H1 (cell line): ENCODE measurements around the gene ABHD15. TPM values are rescaled to one million over a fixed set of nuclear protein-coding genes. Genes with fewer than 3 reads are reported as not detected.

ENCODE experiments used
- CTCF ChIA-PET: fragments of 300-600 bp; sonication (Branson Sonifier 250); formaldehyde crosslinking; loops from one replicate; lab custom pipeline; 2021; ENCODE audit not compliant: partially characterized antibody; lab: Charles Lee
- POLR2A ChIA-PET: fragments of 300-600 bp; sonication (Branson Sonifier 250); formaldehyde crosslinking; loops from one replicate; lab custom pipeline; 2021; ENCODE audit warnings: inconsistent platforms; ENCODE audit not compliant: partially characterized antibody; lab: Charles Lee
- DNase-seq, 2 experiments: peaks; one replicate each; pipeline versions ENCODE4 v3.0.0 to v3.0.0-alpha.2; 2010 to 2022; ENCODE audit warnings: low spot score in 2 of 2, low read depth in 1 of 2, mixed read lengths in 1 of 2
- FAIRE-seq: peaks from 2 replicates; lab custom pipeline; 2011; peaks lifted over from hg19 to GRCh38; lab: Jason Lieb, UNC
- H2AFZ ChIP-seq: 2 replicates; pipeline ENCODE4 v1.8.1; 2012; ENCODE audit warnings: low read length, inconsistent platforms
- H2AK5ac ChIP-seq: 2 replicates; pipeline ENCODE4 v1.6.1; 2013; ENCODE audit warnings: low read depth, low read length
- H2BK120ac ChIP-seq: replicated peaks from 2 replicates; pipeline ENCODE3; 2013; ENCODE audit warnings: low read depth, low read length, inconsistent platforms
- H2BK12ac ChIP-seq: 2 replicates; pipeline ENCODE4 v1.6.1; 2013; ENCODE audit warnings: low read depth, low read length
- H2BK15ac ChIP-seq: 2 replicates; pipeline ENCODE4 v1.6.1; 2013; ENCODE audit warnings: low read length
- H2BK20ac ChIP-seq: 2 replicates; pipeline ENCODE4 v1.6.1; 2013; ENCODE audit warnings: low read length
- H2BK5ac ChIP-seq: 2 replicates; pipeline ENCODE4 v1.6.1; 2013; ENCODE audit warnings: low read depth, low read length
- H3K14ac ChIP-seq: 2 replicates; pipeline ENCODE4 v1.6.1; 2013; ENCODE audit warnings: inconsistent platforms; ENCODE audit not compliant: insufficient read length
- H3K18ac ChIP-seq: 2 replicates; pipeline ENCODE4 v1.6.1; 2013; ENCODE audit warnings: low read length; ENCODE audit errors: extremely low read depth
- H3K23ac ChIP-seq: 2 replicates; pipeline ENCODE4 v1.6.1; 2013; ENCODE audit warnings: inconsistent platforms; ENCODE audit not compliant: insufficient read length
- H3K23me2 ChIP-seq: 2 replicates; pipeline ENCODE4 v1.6.1; 2013; ENCODE audit warnings: low read depth, low read length
- H3K27ac ChIP-seq: 2 replicates; pipeline ENCODE4 v1.6.1; 2011; ENCODE audit warnings: low read depth, low read length, inconsistent platforms
- H3K27me3 ChIP-seq, 4 experiments: replicated peaks in 1 of 4; 1 replicate in 1 of 4; 2 replicates in 3 of 4; pipeline versions ENCODE4 v1.6.1 to v1.8.1; 2011 to 2013; ENCODE audit warnings: low read length in 3 of 4, mild to moderate bottlenecking in 3 of 4, inconsistent platforms in 2 of 4, mixed read lengths in 2 of 4, moderate library complexity in 1 of 4; ENCODE audit not compliant: control insufficient read depth in 3 of 4, insufficient read depth in 3 of 4; ENCODE audit errors: extremely low read depth in 1 of 4
- H3K36me3 ChIP-seq, 4 experiments: 2 replicates each; pipeline versions ENCODE4 v1.6.1 to v1.8.1; 2011 to 2013; ENCODE audit warnings: mild to moderate bottlenecking in 4 of 4, low read length in 3 of 4, moderate library complexity in 2 of 4, control low read depth in 1 of 4, inconsistent platforms in 1 of 4; ENCODE audit not compliant: insufficient read depth in 4 of 4, control insufficient read depth in 2 of 4
- H3K4ac ChIP-seq: replicated peaks from 2 replicates; pipeline ENCODE3; 2013; ENCODE audit warnings: low read length, low read depth, mixed read lengths, inconsistent platforms; ENCODE audit not compliant: insufficient read length
- H3K4me1 ChIP-seq, 4 experiments: replicated peaks in 1 of 4; 1 replicate in 1 of 4; 2 replicates in 3 of 4; pipeline versions ENCODE4 v1.6.1 to v1.8.1; 2011 to 2013; ENCODE audit warnings: low read length in 3 of 4, inconsistent platforms in 2 of 4, mixed read lengths in 1 of 4; ENCODE audit not compliant: insufficient read depth in 4 of 4, control insufficient read depth in 3 of 4
- H3K4me2 ChIP-seq, 2 experiments: 2 replicates each; pipeline versions ENCODE4 v1.6.1 to v1.8.1; 2011 to 2013; ENCODE audit warnings: low read depth in 2 of 2, low read length in 2 of 2, control low read depth in 1 of 2, inconsistent platforms in 1 of 2, mild to moderate bottlenecking in 1 of 2; ENCODE audit not compliant: insufficient read depth in 1 of 2
- H3K4me3 ChIP-seq, 4 experiments: fragments of 200-600, 300-600 bp in 1 of 4; sonication (generic), shearing (Covaris generic), sonication (Bioruptor Twin) in 1 of 4; 2 replicates each; pipeline versions ENCODE4 v1.5.1 to v1.8.1; 2011 to 2016; ENCODE audit warnings: low read length in 4 of 4, low read depth in 3 of 4, control low read depth in 2 of 4, inconsistent platforms in 2 of 4, mild to moderate bottlenecking in 2 of 4, mixed read lengths in 1 of 4, moderate library complexity in 1 of 4; ENCODE audit not compliant: insufficient read depth in 2 of 4; ENCODE audit errors: extremely low read depth in 1 of 4
- H3K56ac ChIP-seq: replicated peaks from 2 replicates; pipeline ENCODE3; 2013; ENCODE audit warnings: low read depth, mild to moderate bottlenecking, mixed read lengths, low read length, inconsistent platforms; ENCODE audit not compliant: insufficient read length
- H3K79me1 ChIP-seq: 2 replicates; pipeline ENCODE4 v1.6.1; 2013; ENCODE audit warnings: low read depth, low read length, control low read depth
- H3K79me2 ChIP-seq, 2 experiments: 2 replicates each; pipeline versions ENCODE4 v1.6.1 to v1.8.1; 2012 to 2013; ENCODE audit warnings: low read length in 2 of 2, mild to moderate bottlenecking in 2 of 2, inconsistent platforms in 1 of 2; ENCODE audit not compliant: insufficient read depth in 2 of 2, control insufficient read depth in 1 of 2
- H3K9ac ChIP-seq, 4 experiments: replicated peaks in 1 of 4; 1 replicate in 1 of 4; 2 replicates in 3 of 4; pipeline versions ENCODE4 v1.6.1 to v1.8.1; 2011 to 2013; ENCODE audit warnings: low read depth in 3 of 4, low read length in 3 of 4, control low read depth in 2 of 4, mild to moderate bottlenecking in 2 of 4, moderate library complexity in 2 of 4, inconsistent platforms in 1 of 4; ENCODE audit errors: extremely low read depth in 1 of 4
- H3K9me3 ChIP-seq, 2 experiments: 2 replicates each; pipeline versions ENCODE4 v1.6.1 to v1.8.1; 2012 to 2013; ENCODE audit warnings: mild to moderate bottlenecking in 2 of 2, moderate library complexity in 2 of 2, control low read depth in 1 of 2, inconsistent platforms in 1 of 2, low read depth in 1 of 2, low read length in 1 of 2, mixed read lengths in 1 of 2; ENCODE audit not compliant: insufficient read depth in 2 of 2
- H4K20me1 ChIP-seq, 2 experiments: replicated peaks in 1 of 2; 2 replicates each; pipeline versions ENCODE3 to v1.8.1; 2011 to 2013; ENCODE audit warnings: inconsistent platforms in 2 of 2, low read length in 2 of 2, mild to moderate bottlenecking in 1 of 2; ENCODE audit not compliant: insufficient read depth in 2 of 2, control insufficient read depth in 1 of 2
- H4K5ac ChIP-seq: 2 replicates; pipeline ENCODE4 v1.6.1; 2013; ENCODE audit warnings: low read length, low read depth, mixed read lengths, inconsistent platforms; ENCODE audit not compliant: insufficient read length
- H4K8ac ChIP-seq: 2 replicates; pipeline ENCODE4 v1.8.0; 2013; ENCODE audit warnings: mild to moderate bottlenecking, moderate library complexity, low read length, inconsistent platforms; ENCODE audit not compliant: insufficient read depth; ENCODE audit errors: extremely low read depth
- H4K91ac ChIP-seq: replicated peaks from 2 replicates; pipeline ENCODE3; 2013; ENCODE audit warnings: low read length, mixed read lengths, inconsistent platforms; ENCODE audit not compliant: insufficient read length
- ASH2L ChIP-seq: fragments of 200-600, 300-600 bp; sonication (generic); IDR thresholded peaks from one replicate; pipeline ENCODE4 v1.7.1; 2017; ENCODE audit warnings: low read length
- CBX8 ChIP-seq: fragments of 300-800, 300-1000 bp; sonication (generic); IDR thresholded peaks from 2 replicates; pipeline ENCODE4 v1.7.1; 2016; ENCODE audit warnings: low read depth, low read length, borderline replicate concordance
- CHD2 ChIP-seq: IDR thresholded peaks from 2 replicates; pipeline ENCODE4 v1.6.1; 2012; ENCODE audit warnings: low read length, improper control_type of control experiment
- GABPA ChIP-seq: IDR thresholded peaks from 2 replicates; pipeline ENCODE4 v1.6.1; 2011; ENCODE audit warnings: mild to moderate bottlenecking, low read length, moderate library complexity, borderline replicate concordance; ENCODE audit not compliant: insufficient read depth
- GTF2F1 ChIP-seq: IDR thresholded peaks from 2 replicates; pipeline ENCODE4 v1.6.1; 2012; ENCODE audit warnings: low read depth, low read length, improper control_type of control experiment, borderline replicate concordance
- NRF1 ChIP-seq: IDR thresholded peaks from 2 replicates; pipeline ENCODE4 v1.6.1; 2011; ENCODE audit warnings: mild to moderate bottlenecking, low read depth, low read length, improper control_type of control experiment
- POLR2AphosphoS5 ChIP-seq: IDR thresholded peaks from 2 replicates; pipeline ENCODE4 v1.6.1; 2011; ENCODE audit warnings: low read depth, low read length
- SRF ChIP-seq: IDR thresholded peaks from 2 replicates; pipeline ENCODE4 v1.6.1; 2011; ENCODE audit warnings: mild to moderate bottlenecking, low read depth, low read length, moderate library complexity
- SUZ12 ChIP-seq: fragments of 200-600 bp; sonication (generic); IDR thresholded peaks from 2 replicates; pipeline ENCODE4 v1.6.1; 2012; ENCODE audit warnings: mild to moderate bottlenecking, inconsistent platforms, low read length, moderate library complexity, mixed read lengths
- TAF1 ChIP-seq: IDR thresholded peaks from 2 replicates; pipeline ENCODE4 v1.6.1; 2011; ENCODE audit warnings: mild to moderate bottlenecking, low read depth, low read length
- TCF12 ChIP-seq: IDR thresholded peaks from 2 replicates; pipeline ENCODE4 v1.6.1; 2011; ENCODE audit warnings: low read depth, mild to moderate bottlenecking, low read length
- YY1 ChIP-seq: IDR thresholded peaks from 2 replicates; pipeline ENCODE4 v1.6.1; 2011; ENCODE audit warnings: low read depth, mild to moderate bottlenecking, low read length
- WGBS, 2 experiments: shearing (Covaris generic) in 1 of 2; methylation state at CpG; one replicate each; pipeline versions ENCODE4 v1.1.6 to v1.1.7; 2013 to 2015; ENCODE audit warnings: low lambda C conversion rate in 2 of 2, mixed read lengths in 2 of 2, inconsistent platforms in 1 of 2, low coverage in 1 of 2, missing lambda C conversion rate in 1 of 2; ENCODE audit not compliant: insufficient replicate concordance in 2 of 2, insufficient coverage in 1 of 2, insufficient read length in 1 of 2; ENCODE audit errors: extremely low coverage in 1 of 2, missing lambda C conversion rate in 1 of 2; 5-methylcytosine and 5-hydroxymethylcytosine counted together
- polyA plus RNA-seq, 7 experiments: library from polyadenylated mRNA; depleted of rRNA in 3 of 7; stranded (reverse) in 5 of 7; unstranded in 2 of 7; fragments of >200 nt in 5 of 7; fragments of 200-250 nt in 2 of 7; gene quantifications; 1 replicate in 5 of 7; 2 replicates in 1 of 7; 4 replicates in 1 of 7; pipeline versions ENCODE4 v1.2.1 to v1.2.3, GENCODE V29; 2011 to 2013; ENCODE audit warnings: missing spikeins in 2 of 7, mixed read lengths in 2 of 7
- total RNA-seq: library from RNA; stranded (reverse); fragmentation: NEBNext Ultra II Directional; extraction: Animal tissue kit (Norgen Biotek cat#: 25700); gene quantifications from 2 replicates; pipeline ENCODE4 v1.2.1, GENCODE V29; 2021

Gene ABHD15
- total and polyA plus RNA-seq, 2 of the 8 experiments (the other 6 are each of a cell fraction or from before 2014, with no cell fraction given) = 0.88 to 1.7 TPM

DNA sequence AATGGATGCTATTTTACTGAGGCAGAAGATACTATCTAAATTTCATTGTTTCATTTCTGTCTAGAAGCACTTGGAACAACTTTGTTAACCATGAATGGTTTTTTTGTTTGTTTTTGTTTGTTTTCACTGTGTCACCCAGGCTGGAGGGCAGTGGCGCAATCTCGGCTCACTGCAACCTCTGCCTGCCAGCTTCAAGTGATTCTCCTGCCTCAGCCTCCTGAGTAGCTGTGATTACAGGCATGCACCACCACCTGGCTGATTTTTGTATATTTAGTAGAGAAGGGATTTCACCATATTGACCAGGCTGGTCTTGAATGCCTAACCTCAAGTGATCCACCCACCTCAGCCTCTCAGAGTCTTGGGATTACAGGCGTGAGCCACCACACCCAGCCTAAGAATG is 40.5 kb downstream of the ABHD15 start:
- H2BK20ac ChIP-seq = no peak overlapping the region
- no peak overlapping the region for H4K91ac ChIP-seq
- no peak overlapping the region for H2AK5ac ChIP-seq
- no peak overlapping the region for H2BK5ac ChIP-seq
- H3K4me2 ChIP-seq = no peak overlapping the region
- H3K27me3 ChIP-seq = no peaks in the 10 kb centered on the region
- H3K9ac ChIP-seq = no peak overlapping the region
- no peak overlapping the region for H3K18ac ChIP-seq
- no peak overlapping the region for H4K5ac ChIP-seq
- no peak overlapping the region for H3K4me3 ChIP-seq
- H3K27ac ChIP-seq = no peak overlapping the region
- H3K4ac ChIP-seq = no peak overlapping the region
- no peak overlapping the region for H2BK12ac ChIP-seq
- H3K36me3 ChIP-seq = peaks cover 3 to 49% (median 19%) of the 10 kb centered on the region in 4 experiments; a peak in 6 of 8 replicates
- no peak overlapping the region for H3K56ac ChIP-seq
- H2BK15ac ChIP-seq = no peak overlapping the region
- H3K79me2 ChIP-seq = no peaks in the 10 kb centered on the region
- no peak overlapping the region for H2BK120ac ChIP-seq
- no peak overlapping the region for H2AFZ ChIP-seq
- DNase-seq = no peak
- TF ChIP-seq YY1 (no peak), TAF1 (no peak), POLR2AphosphoS5 (no peak), CHD2 (no peak), SRF (no peak), TCF12 (no peak), GABPA (no peak), GTF2F1 (no peak), ASH2L (no peak), SUZ12 (no peak), CBX8 (no peak), NRF1 (no peak)
- TF ChIP-seq, all 59 proteins: peak for 0
- ChIA-PET POLR2A (no interaction called here), CTCF (interaction anchor here (1.8 to 2.7 kb wide), 2 partner anchors 10 to 156 kb away, joined by 6 to 23 read pairs; no protein-coding TSS in a partner anchor)
- no peak overlapping the region for H3K14ac ChIP-seq
- 95% methylated on average over 3 of the region's 3 CpGs; no CpG with 5 or more reads in 1 of the 2 experiments for WGBS, 2 experiments
- H3K9me3 ChIP-seq = no peaks in the 10 kb centered on the region
- H3K23ac ChIP-seq = no peak overlapping the region
- H4K20me1 ChIP-seq = no peaks in the 10 kb centered on the region
- FAIRE-seq = no peak
- H4K8ac ChIP-seq = no peak overlapping the region
- H3K23me2 ChIP-seq = no peaks in the 10 kb centered on the region
- H3K4me1 ChIP-seq = no peaks in the 10 kb centered on the region
- H3K79me1 ChIP-seq = no peaks in the 10 kb centered on the region
